Stimulated activated CD4-positive, alpha-beta T cell treated with anti-CD3 and anti-CD28 coated beads, Interleukin-12 subunit alpha, Interleukin-12 subunit beta, amount 100 ng/mL, for 48 hours (primary cell): ENCODE results near the gene NUDT19.
"Not testable (repeated sequence)": the region's sequence is repeated elsewhere in the genome, so short reads cannot be mapped to it uniquely, and the experiment has no call there.

Source experiments
- DNase-seq, 3 donors: peaks; one replicate each; pipeline ENCODE4 v3.0.0-alpha.2; 2020; ENCODE audit warnings: low read depth in 2 of 3, low spot score in 1 of 3

Gene NUDT19

GRCh38 chr19:32691291-32691951 is at the start of gene NUDT19:
TSS of gene NUDT19 (plus strand) at chr19:32691821. CDS start at chr19:32691961, 140 bp downstream.
- peak; percentile 67 to 78 (median 77) for DNase-seq

DNA sequence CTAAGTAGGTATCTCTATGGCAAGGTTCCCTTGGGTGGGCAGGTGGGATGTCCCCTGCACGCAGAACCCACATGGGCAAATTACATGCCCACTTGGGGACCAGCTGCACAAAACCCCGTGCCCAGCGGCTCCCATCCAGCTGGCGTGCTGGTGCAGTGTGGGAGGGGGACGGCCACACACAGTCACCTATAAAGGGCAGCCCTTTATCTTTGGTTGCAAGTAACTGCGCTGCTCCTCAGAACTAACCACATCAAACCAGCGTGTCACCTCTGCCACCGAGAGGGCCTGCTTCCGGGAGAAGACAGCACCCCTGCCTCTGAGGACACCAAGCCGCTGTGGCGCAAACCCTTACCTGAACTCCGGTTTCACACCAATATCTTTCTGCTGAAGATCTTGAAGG is 48.9 kb upstream of the NUDT19 start:
- peak; percentile 20 to 49 (median 25) for DNase-seq

DNA sequence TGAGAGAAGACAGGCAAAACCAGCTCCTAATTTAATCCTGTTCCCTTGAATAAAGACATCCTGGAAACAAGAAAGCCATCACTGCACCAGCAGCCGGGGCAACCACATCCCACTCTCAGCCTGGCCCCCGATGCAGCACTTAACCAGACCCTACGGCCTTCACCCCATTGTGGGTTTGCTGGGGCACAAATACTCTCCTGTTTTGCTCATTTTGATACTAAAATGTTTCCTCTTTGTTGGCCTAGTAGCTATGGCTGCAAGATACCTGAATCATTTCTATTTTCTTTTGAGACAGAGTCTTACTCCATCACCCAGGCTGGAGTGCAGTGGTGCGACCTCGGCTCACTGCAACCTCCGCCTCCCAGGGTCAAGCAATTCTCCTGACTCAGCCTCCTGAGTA is 45.1 kb upstream of the NUDT19 start:
- DNase-seq: no peak

DNA sequence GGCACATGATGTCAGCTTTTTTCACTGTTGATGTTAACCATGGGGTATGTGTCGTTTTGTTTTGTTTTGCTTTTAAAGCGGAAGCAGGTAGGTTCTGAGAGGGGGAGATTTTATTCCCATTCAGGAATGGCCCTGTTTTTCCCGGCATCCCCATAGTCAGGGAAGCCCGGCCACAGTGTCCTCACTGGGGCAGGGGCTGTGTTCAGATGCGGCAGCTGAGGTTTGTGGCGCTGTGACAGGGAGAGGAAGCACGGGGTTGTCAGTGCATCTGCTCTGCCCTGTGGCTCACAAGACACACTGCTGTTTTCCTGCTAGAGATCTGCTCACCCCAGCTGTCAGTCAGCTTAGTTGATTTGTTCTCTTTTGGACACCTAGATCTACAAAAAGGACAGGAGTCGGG is 44.3 kb upstream of the NUDT19 start:
- no peak for DNase-seq

GRCh38 chr19:32649751-32650150 is 41.9 kb upstream of the NUDT19 start:
- DNase-seq: no peak

DNA sequence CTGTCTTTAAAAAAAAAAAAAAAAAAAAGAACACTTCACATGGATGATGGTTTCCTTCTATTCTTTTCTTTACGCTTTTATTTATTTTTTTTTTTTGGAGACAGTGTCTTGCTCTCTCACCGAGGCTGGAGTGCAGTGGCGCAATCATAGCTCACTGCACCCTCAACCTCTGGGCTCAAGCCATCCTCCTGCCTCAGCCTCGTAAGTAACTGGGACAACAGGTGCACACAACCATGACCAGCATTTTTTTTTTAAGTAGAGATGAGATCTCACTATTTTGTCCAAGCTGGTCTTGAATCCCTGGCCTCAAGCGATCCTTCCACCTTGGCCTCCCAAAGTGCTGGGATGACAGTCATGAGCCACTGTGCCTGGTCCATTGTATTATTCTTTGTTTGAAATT is 41.0 kb upstream of the NUDT19 start:
- no peak for DNase-seq

GRCh38 chr19:32651729-32652140 is 39.9 kb upstream of the NUDT19 start:
- DNase-seq: no peak

GRCh38 chr19:32652331-32652730 is 39.3 kb upstream of the NUDT19 start:
- not testable (repeated sequence) for DNase-seq

GRCh38 chr19:32652894-32653598 is 38.6 kb upstream of the NUDT19 start:
- DNase-seq: no peak

DNA sequence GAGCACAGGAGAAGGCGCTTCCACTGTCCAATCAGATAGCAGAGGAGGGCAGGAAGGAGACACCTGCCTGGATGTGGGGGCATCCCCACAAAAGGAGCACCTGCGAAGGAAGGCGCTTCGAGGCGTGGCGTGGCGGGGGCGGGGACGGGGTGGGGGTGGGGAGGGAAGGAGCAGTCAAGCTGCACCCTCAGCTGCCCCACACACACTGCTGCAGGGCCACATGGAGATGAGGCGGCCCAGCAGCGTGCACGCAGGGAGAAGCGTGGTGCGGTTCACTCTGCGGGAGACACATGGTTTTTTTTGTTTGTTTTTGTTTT is 38.1 kb upstream of the NUDT19 start:
- DNase-seq: no peak

DNA sequence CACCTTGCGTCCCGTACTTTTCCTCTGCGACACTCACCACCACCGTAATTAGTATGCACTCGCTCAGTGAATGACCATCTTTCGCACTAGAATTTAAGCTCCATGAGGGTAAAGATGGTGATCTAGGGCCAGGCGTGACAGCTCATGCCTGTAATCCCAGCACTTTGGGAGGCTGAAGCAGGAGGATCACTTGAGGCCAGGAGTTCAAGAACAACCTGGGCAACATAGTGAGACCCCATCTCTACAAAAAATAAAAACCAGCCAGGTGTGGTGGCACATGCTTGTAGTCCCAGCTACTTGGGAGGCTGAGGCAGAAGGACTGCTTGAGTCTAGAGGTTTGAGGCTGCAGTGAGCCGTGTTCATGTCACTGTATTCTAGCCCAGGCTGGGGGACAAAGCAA is 35.2 kb upstream of the NUDT19 start:
- not testable (repeated sequence) for DNase-seq

- no peak for DNase-seq
Measured at GRCh38 chr19:32658075-32658474, 33.5 kb upstream of the NUDT19 start.

DNA sequence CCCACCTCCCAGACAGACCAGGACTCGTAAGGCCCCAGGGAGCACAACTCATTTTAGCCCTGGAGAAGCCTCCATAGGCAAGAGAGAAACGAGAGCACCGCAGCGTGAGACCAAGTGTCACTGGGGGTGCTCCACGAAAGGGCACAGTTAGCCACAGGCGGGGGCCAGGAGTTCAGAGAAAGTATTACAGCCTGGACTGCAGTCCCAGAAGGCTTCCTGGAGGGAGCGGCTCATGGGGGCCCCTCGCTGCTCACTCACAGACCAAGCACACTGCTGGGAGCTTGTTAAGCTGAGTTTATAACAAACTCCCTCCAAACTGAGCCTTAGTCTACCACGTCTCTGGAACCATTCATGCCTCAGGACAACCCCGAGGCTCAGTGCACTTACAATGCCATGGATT is 33.1 kb upstream of the NUDT19 start:
- no peak for DNase-seq

GRCh38 chr19:32661318-32661717 is 30.3 kb upstream of the NUDT19 start:
- DNase-seq: no peak

GRCh38 chr19:32662186-32662585 is 29.4 kb upstream of the NUDT19 start:
- no peak for DNase-seq

DNA sequence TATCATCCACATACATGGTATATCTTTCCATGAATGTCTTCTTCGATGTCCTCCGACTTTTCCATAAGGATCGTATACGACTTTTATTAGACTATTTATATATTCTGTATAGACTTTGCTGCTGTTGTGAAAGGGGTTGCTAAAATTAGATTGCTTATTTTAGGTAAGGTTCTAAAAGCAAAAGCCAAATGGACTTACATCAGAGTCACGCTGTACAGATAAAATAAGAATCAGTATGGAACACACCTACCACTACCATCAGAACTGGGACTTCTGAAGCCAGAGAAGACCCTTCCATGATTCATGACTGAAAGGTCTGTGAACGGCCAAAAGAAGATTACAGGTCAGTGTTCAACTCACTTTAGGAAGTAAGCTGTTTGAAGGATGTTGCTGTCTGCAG is 25.5 kb upstream of the NUDT19 start:
- DNase-seq: no peak

DNA sequence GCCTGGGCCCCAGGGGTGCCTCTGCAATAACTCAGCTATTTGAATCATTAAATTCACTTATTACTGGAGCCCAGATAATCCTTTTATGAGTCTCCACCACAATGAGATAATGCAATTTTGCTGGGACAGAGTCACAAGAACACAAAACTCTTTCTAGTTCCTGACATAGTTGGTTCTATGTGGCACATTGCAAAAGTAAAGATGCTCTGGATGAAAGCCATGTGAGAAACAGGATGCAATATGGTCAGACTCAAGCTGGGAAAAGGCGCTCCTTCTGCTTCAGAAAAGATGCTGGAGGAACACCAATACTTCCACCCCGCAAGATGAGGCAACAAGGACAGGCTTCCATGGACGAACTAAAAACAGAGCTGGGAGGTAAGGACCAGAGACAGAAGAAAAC is 22.3 kb upstream of the NUDT19 start:
- DNase-seq: no peak

DNA sequence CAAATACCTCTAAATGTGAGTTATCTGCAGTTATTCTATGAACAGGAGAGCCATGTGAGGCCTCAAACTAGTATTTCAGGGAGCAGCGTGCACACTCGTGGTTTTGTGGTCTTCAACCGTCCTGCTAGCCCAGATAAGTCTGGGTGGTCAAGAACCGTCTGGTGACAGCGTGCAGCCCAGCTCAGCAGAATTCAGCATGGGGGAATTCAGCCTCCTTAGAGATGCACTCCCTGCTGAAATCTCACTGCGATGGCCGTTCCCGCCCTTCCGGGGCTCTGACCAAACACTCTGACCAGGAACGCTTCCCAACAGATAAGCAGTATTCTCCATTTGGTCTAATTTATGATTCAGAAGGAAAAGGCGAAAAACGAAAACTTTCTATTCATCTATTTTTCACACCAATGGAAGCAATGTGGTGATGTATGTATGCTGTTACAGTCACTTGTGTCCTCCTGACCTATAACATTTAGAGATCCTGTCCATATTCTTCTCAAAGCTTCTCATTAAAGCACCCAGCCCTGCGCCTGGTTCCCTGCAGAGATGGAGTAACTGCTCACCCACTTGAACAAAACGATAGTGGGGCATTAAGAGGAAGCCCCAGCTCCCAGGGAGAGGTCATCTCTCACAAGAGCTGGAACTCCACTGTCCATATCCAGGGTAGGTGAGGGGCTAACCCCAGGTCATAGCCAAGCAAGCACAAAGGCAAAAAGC is 19.6 kb upstream of the NUDT19 start:
- DNase-seq: no peak

- no peak for DNase-seq
Measured at GRCh38 chr19:32672841-32673240, 18.8 kb upstream of the NUDT19 start.

- no peak for DNase-seq
Measured at GRCh38 chr19:32673573-32673972, 18.0 kb upstream of the NUDT19 start.

- no peak for DNase-seq
Measured at GRCh38 chr19:32674153-32674930, 17.3 kb upstream of the NUDT19 start.
